HCT116 (cell line): ENCODE measurements around the gene RPS6KA1. TPM values are rescaled to one million over a fixed set of nuclear protein-coding genes. Genes with fewer than 3 reads are reported as not detected.

Experiments
- ATAC-seq: fragments of 200-7000 bp; cut with Tn5 transposase; 2 replicates; pipeline ENCODE4 v1.9.1; 2020; ENCODE audit warnings: mild to moderate bottlenecking, moderate library complexity
- BruUV-seq: library from RNA; stranded (reverse); fragments of 400-500 nt; replicated peaks from 2 replicates; lab custom pipeline; 2021; lab: Mats Ljungman, UMichigan
- CTCF ChIA-PET: fragments of 300-600 bp; sonication (Branson Sonifier 250); formaldehyde crosslinking; loops from one replicate; lab custom pipeline; 2021; ENCODE audit warnings: antibody characterized with exemption; lab: Charles Lee
- POLR2A ChIA-PET: fragments of 300-600, 350-600 bp; sonication (Branson Sonifier 250); formaldehyde crosslinking; loops from one replicate; lab custom pipeline; 2021; ENCODE audit warnings: antibody characterized with exemption; lab: Charles Lee
- RAD21 ChIA-PET, 2 experiments: fragments of 300-600 bp; sonication (Branson Sonifier 250); formaldehyde crosslinking; loops; one replicate each; lab custom pipeline; 2023; ENCODE audit warnings: low total read pairs in 2 of 2; ENCODE audit not compliant: uncharacterized antibody in 2 of 2, unreplicated experiment in 2 of 2, low non-redundant PET in 1 of 2; lab: Charles Lee
- DNase-seq: peaks from one replicate; pipeline ENCODE4 v3.0.0-alpha.2; 2010; ENCODE audit warnings: low read depth, low spot score
- H2AFZ ChIP-seq: fragments of 200-600 bp; shearing (Covaris generic), sonication (generic); 2 replicates; pipeline ENCODE4 v1.6.1; 2017; ENCODE audit warnings: low read depth, mixed run types, mixed read lengths, antibody characterized with exemption, low read length; ENCODE audit not compliant: poor library complexity, severe bottlenecking
- H3K27ac ChIP-seq: 2 replicates; pipeline ENCODE4 v1.5.1; 2012; ENCODE audit warnings: low read depth, low read length
- H3K27me3 ChIP-seq: fragments of 200-600 bp; sonication (generic); 2 replicates; pipeline ENCODE4 v1.6.1; 2016; ENCODE audit warnings: mixed run types, low read length, mixed read lengths; ENCODE audit not compliant: insufficient read depth
- H3K36me3 ChIP-seq, 2 experiments: fragments of 200-500 bp in 1 of 2; fragments of 200-600 bp in 1 of 2; sonication (Bioruptor generic) in 1 of 2; sonication (generic) in 1 of 2; 2 replicates each; pipeline versions ENCODE4 v1.5.1 to v1.6.1; 2014 to 2016; ENCODE audit warnings: low read length in 2 of 2, inconsistent platforms in 1 of 2, mixed read lengths in 1 of 2, mixed run types in 1 of 2; ENCODE audit not compliant: insufficient read depth in 2 of 2, control insufficient read depth in 1 of 2
- H3K4me1 ChIP-seq, 2 experiments: fragments of 200-600 bp in 1 of 2; sonication (generic) in 1 of 2; 2 replicates each; pipeline versions ENCODE4 v1.5.1 to v1.6.1; 2012 to 2017; ENCODE audit warnings: low read length in 2 of 2, inconsistent platforms in 1 of 2, mild to moderate bottlenecking in 1 of 2, mixed read lengths in 1 of 2, mixed run types in 1 of 2, moderate library complexity in 1 of 2; ENCODE audit not compliant: insufficient read depth in 2 of 2, control insufficient read depth in 1 of 2
- H3K4me2 ChIP-seq: fragments of 200-600 bp; sonication (generic); 2 replicates; pipeline ENCODE4 v1.6.1; 2017; ENCODE audit warnings: mixed run types, low read length, mixed read lengths
- H3K4me3 ChIP-seq, 2 experiments: fragments of 200-600 bp in 1 of 2; sonication (generic) in 1 of 2; replicated peaks in 1 of 2; 2 replicates each; pipeline ENCODE4 v1.5.1; 2011 to 2016; ENCODE audit warnings: low read length in 2 of 2, control low read depth in 1 of 2, low read depth in 1 of 2, mild to moderate bottlenecking in 1 of 2, mixed read lengths in 1 of 2, mixed run types in 1 of 2
- H3K79me2 ChIP-seq: fragments of 200-600 bp; sonication (generic); 2 replicates; pipeline ENCODE4 v1.6.1; 2017; ENCODE audit warnings: mild to moderate bottlenecking, mixed run types, low read length, moderate library complexity, mixed read lengths; ENCODE audit not compliant: insufficient read depth
- H3K9ac ChIP-seq: fragments of 200-600 bp; sonication (generic); 2 replicates; pipeline ENCODE4 v1.6.1; 2016; ENCODE audit warnings: low read length, mixed read lengths
- H3K9me2 ChIP-seq: fragments of 200-600 bp; sonication (generic), shearing (Covaris generic); 2 replicates; pipeline ENCODE4 v1.6.1; 2017; ENCODE audit warnings: mixed run types, mild to moderate bottlenecking, moderate library complexity; ENCODE audit not compliant: insufficient read depth
- H3K9me3 ChIP-seq, 2 experiments: fragments of 200-500 bp in 1 of 2; fragments of 200-600 bp in 1 of 2; sonication (Bioruptor generic) in 1 of 2; sonication (generic) in 1 of 2; 2 replicates each; pipeline ENCODE4 v1.6.1; 2014 to 2017; ENCODE audit warnings: low read length in 2 of 2, mixed read lengths in 2 of 2, inconsistent platforms in 1 of 2, low read depth in 1 of 2, mild to moderate bottlenecking in 1 of 2, mixed run types in 1 of 2, moderate library complexity in 1 of 2; ENCODE audit not compliant: control insufficient read depth in 1 of 2, insufficient read depth in 1 of 2
- H4K20me1 ChIP-seq: fragments of 200-600 bp; sonication (generic), shearing (Covaris generic); 2 replicates; pipeline ENCODE4 v1.6.1; 2017; ENCODE audit warnings: mixed run types, mild to moderate bottlenecking, moderate library complexity; ENCODE audit not compliant: insufficient read depth
- ATF3 ChIP-seq: IDR thresholded peaks from 2 replicates; pipeline ENCODE4 v1.6.1; 2012
- CBX3 ChIP-seq: IDR thresholded peaks from 2 replicates; pipeline ENCODE4 v1.6.1; 2012; ENCODE audit warnings: low read depth
- CEBPB ChIP-seq: IDR thresholded peaks from 2 replicates; pipeline ENCODE4 v1.6.1; 2012; ENCODE audit warnings: low read depth
- EGR1 ChIP-seq: IDR thresholded peaks from 2 replicates; pipeline ENCODE4 v1.6.1; 2012; ENCODE audit warnings: low read depth
- EZH2 ChIP-seq: fragments of 200-600 bp; sonication (generic); IDR thresholded peaks from 2 replicates; pipeline ENCODE4 v1.6.1; 2017; ENCODE audit warnings: antibody characterized with exemption, mixed run types
- JUND ChIP-seq: IDR thresholded peaks from 2 replicates; pipeline ENCODE4 v1.6.1; 2012
- MAX ChIP-seq: IDR thresholded peaks from 2 replicates; pipeline ENCODE4 v1.6.1; 2012
- POLR2AphosphoS5 ChIP-seq: IDR thresholded peaks from 2 replicates; pipeline ENCODE4 v1.6.1; 2011; ENCODE audit warnings: mild to moderate bottlenecking, low read depth, low read length, moderate library complexity
- REST ChIP-seq: IDR thresholded peaks from 2 replicates; pipeline ENCODE4 v1.6.1; 2012; ENCODE audit warnings: low read depth
- SIN3A ChIP-seq: IDR thresholded peaks from 2 replicates; pipeline ENCODE4 v1.6.1; 2012; ENCODE audit warnings: low read depth
- YY1 ChIP-seq: IDR thresholded peaks from 2 replicates; pipeline ENCODE4 v1.6.1; 2011; ENCODE audit warnings: low read length, low read depth, moderate library complexity, mild to moderate bottlenecking; ENCODE audit not compliant: insufficient replicate concordance; ENCODE audit errors: extremely low read depth
- ZNF274 ChIP-seq: fragments of 200-500 bp; sonication (Bioruptor generic); IDR thresholded peaks from 2 replicates; pipeline ENCODE4 v1.6.1; 2014; ENCODE audit warnings: mild to moderate bottlenecking, low read depth, low read length, inconsistent platforms
- intact Hi-C: fragments of 100-400 bp; cut with micrococcal nuclease; formaldehyde crosslinking; loops from 2 replicates; pipeline ENCODE4 v1.10.0; 2022
- total RNA-seq: library from RNA; stranded (reverse); gene quantifications from one replicate; pipeline ENCODE4 v1.2.1, GENCODE V29; 2021; ENCODE audit not compliant: unreplicated experiment
- TF ChIP-seq, protein P1 (sequence below): IDR thresholded peaks from 2 replicates; pipeline ENCODE4 v1.6.1; 2011; ENCODE audit warnings: mild to moderate bottlenecking, low read length, moderate library complexity; ENCODE audit not compliant: insufficient replicate concordance; ENCODE audit errors: extremely low read depth

RPS6KA1 gene
- total RNA-seq, 1 experiment from 2014 or later = 47.0 TPM

GRCh38 chr1:26560403-26560780 lies 30.8 kb downstream of the RPS6KA1 start:
- no peak for TF ChIP-seq SIN3A
- no peak for TF ChIP-seq REST
- TF ChIP-seq YY1 = no peak
- no peak for TF ChIP-seq CBX3
- TF ChIP-seq EGR1 = no peak
- TF ChIP-seq JUND = no peak
- no peak for TF ChIP-seq EZH2
- no peak for TF ChIP-seq ZNF274
- TF ChIP-seq ATF3 = no peak
- no peak for TF ChIP-seq POLR2AphosphoS5
- TF ChIP-seq MAX = no peak
- TF ChIP-seq, protein P1, sequence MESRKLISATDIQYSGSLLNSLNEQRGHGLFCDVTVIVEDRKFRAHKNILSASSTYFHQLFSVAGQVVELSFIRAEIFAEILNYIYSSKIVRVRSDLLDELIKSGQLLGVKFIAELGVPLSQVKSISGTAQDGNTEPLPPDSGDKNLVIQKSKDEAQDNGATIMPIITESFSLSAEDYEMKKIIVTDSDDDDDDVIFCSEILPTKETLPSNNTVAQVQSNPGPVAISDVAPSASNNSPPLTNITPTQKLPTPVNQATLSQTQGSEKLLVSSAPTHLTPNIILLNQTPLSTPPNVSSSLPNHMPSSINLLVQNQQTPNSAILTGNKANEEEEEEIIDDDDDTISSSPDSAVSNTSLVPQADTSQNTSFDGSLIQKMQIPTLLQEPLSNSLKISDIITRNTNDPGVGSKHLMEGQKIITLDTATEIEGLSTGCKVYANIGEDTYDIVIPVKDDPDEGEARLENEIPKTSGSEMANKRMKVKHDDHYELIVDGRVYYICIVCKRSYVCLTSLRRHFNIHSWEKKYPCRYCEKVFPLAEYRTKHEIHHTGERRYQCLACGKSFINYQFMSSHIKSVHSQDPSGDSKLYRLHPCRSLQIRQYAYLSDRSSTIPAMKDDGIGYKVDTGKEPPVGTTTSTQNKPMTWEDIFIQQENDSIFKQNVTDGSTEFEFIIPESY = no peak
- TF ChIP-seq CEBPB = no peak

More at GRCh38 chr1:26560403-26560780, 30.8 kb downstream of the RPS6KA1 start:
- ChIA-PET POLR2A (no interaction called here), RAD21 (no interaction called here), CTCF (no interaction called here)
- Histone ChIP-seq H3K4me1 (no peaks in the 10 kb centered on the region), H2AFZ (no peak overlapping the region), H3K27ac (no peak overlapping the region), H3K36me3 (peaks cover 4 to 16% of the 10 kb centered on the region in 2 experiments; a peak in 3 of 4 replicates), H3K79me2 (no peaks in the 10 kb centered on the region), H3K9me2 (no peaks in the 10 kb centered on the region), H3K9ac (no peak overlapping the region), H3K4me2 (no peak overlapping the region), H3K27me3 (no peaks in the 10 kb centered on the region), H4K20me1 (no peaks in the 10 kb centered on the region), H3K4me3 (no peak overlapping the region), H3K9me3 (no peaks in the 10 kb centered on the region)
- ATAC-seq = no peak
- no TSS peak for BruUV-seq
- intact Hi-C loops = no loop called here
- DNase-seq = no peak
